Nephron (organoid): ENCODE measurements around the gene FLCN.

Experiments
- H3K27ac Mint-ChIP-seq, 3 experiments: 2 replicates each; pipeline ENCODE4 v1.8.0; 2020; ENCODE audit warnings: mixed read lengths in 3 of 3, mild to moderate bottlenecking in 2 of 3, moderate library complexity in 1 of 3
- H3K27me3 Mint-ChIP-seq: 2 replicates; pipeline ENCODE4 v1.8.0; 2021; ENCODE audit warnings: low read depth, mild to moderate bottlenecking, moderate library complexity, mixed read lengths
- H3K36me3 Mint-ChIP-seq: 2 replicates; pipeline ENCODE4 v1.8.0; 2020; ENCODE audit warnings: low read depth, mixed read lengths
- H3K4me1 Mint-ChIP-seq: 2 replicates; pipeline ENCODE4 v1.8.0; 2020; ENCODE audit warnings: mixed read lengths
- H3K4me3 Mint-ChIP-seq, 3 experiments: 2 replicates each; pipeline ENCODE4 v1.8.0; 2020; ENCODE audit warnings: mild to moderate bottlenecking in 3 of 3, mixed read lengths in 3 of 3, moderate library complexity in 2 of 3
- H3K9me3 Mint-ChIP-seq: 2 replicates; pipeline ENCODE4 v1.8.0; 2020; ENCODE audit warnings: mixed read lengths
- TF ChIP-seq, protein P1 (sequence below), 3 experiments: fragments of 200-600 bp; sonication (generic); IDR thresholded peaks; one replicate each; pipeline ENCODE4 v1.5.0; 2021; ENCODE audit warnings: antibody characterized with exemption in 3 of 3; ENCODE audit not compliant: unreplicated experiment in 3 of 3

The FLCN gene

DNA sequence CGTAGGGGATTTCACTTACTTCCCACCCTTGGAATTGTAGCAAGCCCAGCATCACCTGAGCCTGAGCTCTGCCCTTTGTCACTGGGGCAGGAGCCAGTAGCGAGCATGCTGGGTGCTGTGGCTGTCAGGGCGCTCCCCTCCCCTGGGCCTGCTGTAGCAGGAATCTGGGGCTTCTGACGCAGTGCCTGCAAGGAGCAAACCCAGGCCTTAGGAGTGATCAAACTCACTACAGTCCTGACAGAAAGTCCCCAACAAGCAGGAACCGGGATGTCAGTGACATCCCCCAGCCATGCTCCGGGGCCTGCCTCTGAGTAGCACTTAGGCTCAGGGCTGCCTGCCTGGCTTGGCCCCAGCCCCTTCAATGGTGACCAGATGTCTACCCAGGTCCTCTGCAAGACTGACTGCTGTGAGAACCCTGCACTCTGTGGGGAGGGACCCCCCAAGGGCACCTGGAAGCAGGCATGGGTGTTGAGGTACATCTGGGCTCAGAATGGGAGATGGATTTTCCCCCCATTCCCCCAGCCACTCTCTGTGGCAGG lies 54.3 kb downstream of the FLCN start:
- Mint-ChIP-seq H3K27me3 (no peaks in the 10 kb centered on the region), H3K36me3 (peaks cover 50% of the 10 kb centered on the region), H3K4me1 (peaks cover 39% of the 10 kb centered on the region), H3K9me3 (no peaks in the 10 kb centered on the region), H3K4me3 (no peak overlapping the region), H3K27ac (peak overlapping the region in 2 of 3 experiments; percentile 98 to 99)
- TF ChIP-seq, protein P1, sequence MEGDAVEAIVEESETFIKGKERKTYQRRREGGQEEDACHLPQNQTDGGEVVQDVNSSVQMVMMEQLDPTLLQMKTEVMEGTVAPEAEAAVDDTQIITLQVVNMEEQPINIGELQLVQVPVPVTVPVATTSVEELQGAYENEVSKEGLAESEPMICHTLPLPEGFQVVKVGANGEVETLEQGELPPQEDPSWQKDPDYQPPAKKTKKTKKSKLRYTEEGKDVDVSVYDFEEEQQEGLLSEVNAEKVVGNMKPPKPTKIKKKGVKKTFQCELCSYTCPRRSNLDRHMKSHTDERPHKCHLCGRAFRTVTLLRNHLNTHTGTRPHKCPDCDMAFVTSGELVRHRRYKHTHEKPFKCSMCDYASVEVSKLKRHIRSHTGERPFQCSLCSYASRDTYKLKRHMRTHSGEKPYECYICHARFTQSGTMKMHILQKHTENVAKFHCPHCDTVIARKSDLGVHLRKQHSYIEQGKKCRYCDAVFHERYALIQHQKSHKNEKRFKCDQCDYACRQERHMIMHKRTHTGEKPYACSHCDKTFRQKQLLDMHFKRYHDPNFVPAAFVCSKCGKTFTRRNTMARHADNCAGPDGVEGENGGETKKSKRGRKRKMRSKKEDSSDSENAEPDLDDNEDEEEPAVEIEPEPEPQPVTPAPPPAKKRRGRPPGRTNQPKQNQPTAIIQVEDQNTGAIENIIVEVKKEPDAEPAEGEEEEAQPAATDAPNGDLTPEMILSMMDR (IDR thresholded peaks at IDR 0.05; ENCODE audit: unreplicated experiment in 3 of 3), result no peak

DNA sequence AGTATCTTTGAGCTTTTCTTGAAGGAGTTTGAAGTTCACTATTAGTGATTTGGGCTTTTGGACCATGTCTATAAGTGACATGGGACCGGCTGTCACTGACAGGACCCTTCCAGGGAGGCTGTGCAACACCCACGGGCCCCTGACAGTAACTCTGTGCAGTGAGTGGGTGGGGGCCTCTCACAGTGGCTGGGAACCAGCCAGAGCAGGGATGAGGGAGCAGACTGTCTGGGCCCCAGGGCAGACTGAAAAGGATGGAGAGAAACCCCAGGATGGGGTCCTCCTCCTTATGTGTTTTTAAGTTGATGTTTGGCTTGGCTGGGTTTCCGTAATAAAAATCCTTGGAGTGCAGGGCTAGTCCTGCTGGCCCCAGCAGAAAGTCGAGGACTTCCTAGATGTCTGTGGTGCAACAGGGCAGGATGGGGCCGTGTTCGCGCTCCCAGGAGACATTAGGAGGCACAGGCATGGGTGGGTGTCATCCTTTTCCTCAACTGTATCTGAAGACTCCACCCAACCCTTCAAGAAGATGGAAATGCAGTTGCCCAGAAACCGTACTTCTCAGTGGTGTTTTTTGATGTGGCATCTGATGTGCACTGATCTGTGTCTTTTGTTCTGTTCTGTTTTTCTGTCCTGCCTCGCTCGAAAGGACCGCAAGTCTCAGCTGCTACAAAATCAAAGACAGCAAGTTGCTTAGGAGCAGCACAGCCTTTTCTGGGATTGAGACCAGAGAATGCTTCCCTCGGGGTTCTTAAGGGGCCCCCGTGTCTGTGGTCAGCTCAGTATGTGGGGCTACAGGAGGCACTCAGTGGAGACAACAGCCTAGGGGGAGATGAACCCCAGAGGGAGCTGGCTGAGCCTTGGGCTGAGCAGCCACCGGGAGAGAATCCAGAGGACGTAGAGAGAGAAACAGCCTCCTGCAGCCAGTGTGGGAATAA lies 55.0 kb downstream of the FLCN start:
- peak overlapping the region; percentile 88 to 99 (median 98) for H3K27ac Mint-ChIP-seq
- TF ChIP-seq, protein P1 (IDR thresholded peaks at IDR 0.05; ENCODE audit: unreplicated experiment in 3 of 3), result no peak
- no peaks in the 10 kb centered on the region for H3K9me3 Mint-ChIP-seq
- H3K4me3 Mint-ChIP-seq, result peak overlapping the region in 2 of 3 experiments; percentile 16 to 58
- H3K4me1 Mint-ChIP-seq, result peaks cover 39% of the 10 kb centered on the region
- H3K36me3 Mint-ChIP-seq, result peaks cover 57% of the 10 kb centered on the region
- no peaks in the 10 kb centered on the region for H3K27me3 Mint-ChIP-seq

DNA sequence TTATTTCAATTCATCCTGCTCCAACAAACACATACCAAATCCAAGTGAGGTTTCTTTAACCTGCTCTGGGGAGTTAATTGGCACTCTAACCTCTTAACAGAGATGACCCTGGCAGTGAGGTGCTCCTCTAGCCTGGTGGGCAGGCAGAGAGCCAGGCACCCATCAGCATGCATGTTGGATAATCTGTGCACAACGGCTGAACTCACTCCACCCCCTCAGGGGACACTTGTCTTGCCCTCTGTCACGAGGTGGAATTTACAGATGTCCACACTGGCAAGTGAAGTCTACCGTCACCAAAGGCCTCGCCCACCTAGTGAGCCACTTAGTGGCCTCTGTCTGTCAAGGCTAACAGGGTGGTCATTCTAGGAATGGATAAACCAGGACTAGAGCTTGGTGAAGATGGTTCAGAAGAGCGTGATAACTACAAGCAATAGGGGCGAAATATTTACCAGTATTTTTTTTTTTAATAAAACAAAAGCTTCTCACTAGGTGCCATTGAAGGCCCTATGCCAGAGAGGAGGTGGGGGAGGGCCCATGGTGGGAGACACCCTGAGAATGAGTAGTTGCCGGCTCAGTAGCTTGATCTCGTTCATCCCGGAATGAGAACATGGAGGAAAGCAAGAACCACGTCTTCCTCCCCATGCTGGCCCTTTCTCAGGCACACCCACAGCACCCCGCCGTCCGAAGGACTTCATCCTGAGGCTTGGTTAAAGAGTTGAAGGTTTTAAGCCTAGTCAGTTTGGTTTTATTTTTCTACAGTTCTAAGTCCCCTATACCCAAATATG lies 56.0 kb downstream of the FLCN start:
- H3K36me3 Mint-ChIP-seq, result peaks cover 63% of the 10 kb centered on the region
- peaks cover 37% of the 10 kb centered on the region for H3K4me1 Mint-ChIP-seq
- peak overlapping the region; percentile 88 to 99 (median 98) for H3K27ac Mint-ChIP-seq
- no peak overlapping the region for H3K4me3 Mint-ChIP-seq
- H3K27me3 Mint-ChIP-seq, result no peaks in the 10 kb centered on the region
- TF ChIP-seq, protein P1 (IDR thresholded peaks at IDR 0.05; ENCODE audit: unreplicated experiment in 3 of 3), result no peak
- no peaks in the 10 kb centered on the region for H3K9me3 Mint-ChIP-seq

DNA sequence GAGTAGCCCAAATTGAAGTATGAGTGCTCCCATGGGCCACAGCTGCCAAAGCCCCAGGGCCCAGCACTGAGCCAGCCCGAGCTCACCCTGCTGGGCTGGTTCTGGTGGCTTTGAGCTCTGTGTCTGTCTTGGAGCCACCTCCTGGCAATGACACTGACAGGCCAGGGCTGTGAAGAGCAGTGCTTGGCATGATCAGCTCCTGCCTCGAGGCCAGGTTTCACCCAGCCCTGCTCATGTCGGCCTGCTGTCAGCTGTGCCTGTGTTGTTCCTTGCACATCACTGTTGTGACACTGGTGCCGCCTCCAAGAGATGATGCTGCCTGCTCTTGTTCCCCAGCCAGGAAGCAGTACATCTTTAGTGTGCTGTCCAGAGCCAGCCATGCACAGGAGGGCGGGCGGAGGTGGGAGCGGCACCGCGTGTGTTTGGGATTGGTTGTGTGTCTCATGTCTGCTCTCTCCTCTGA lies 56.8 kb downstream of the FLCN start:
- TF ChIP-seq, protein P1 (IDR thresholded peaks at IDR 0.05; ENCODE audit: unreplicated experiment in 3 of 3), result no peak
- no peaks in the 10 kb centered on the region for H3K9me3 Mint-ChIP-seq

DNA sequence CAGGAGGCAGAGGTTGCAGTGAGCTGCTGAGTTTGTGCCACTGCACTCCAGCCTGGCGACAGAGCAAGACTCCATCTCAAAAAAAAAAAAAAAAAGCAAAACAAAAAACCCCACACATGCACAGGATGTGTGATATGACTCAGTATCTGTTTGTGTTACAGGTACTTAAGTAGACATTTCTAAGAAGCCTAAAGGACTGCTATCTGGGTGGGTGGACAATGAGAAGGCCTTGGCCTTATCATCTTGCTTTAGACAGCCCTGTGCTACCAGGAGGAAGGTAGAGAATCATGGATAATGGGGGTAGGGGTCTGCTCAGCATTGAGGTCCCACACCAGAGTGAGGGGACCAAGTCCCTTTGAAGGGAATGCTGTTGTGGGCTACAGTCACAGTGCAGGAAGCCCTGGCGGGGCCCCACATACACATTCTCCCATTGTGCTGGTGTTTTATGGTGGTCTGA lies 57.6 kb downstream of the FLCN start:
- Mint-ChIP-seq H3K4me1 (peaks cover 32% of the 10 kb centered on the region), H3K9me3 (no peaks in the 10 kb centered on the region), H3K27me3 (no peaks in the 10 kb centered on the region), H3K36me3 (peaks cover 58% of the 10 kb centered on the region), H3K4me3 (peak overlapping the region in 1 of 3 experiments; percentile 16), H3K27ac (peak overlapping the region; percentile 66 to 96 (median 96))
- TF ChIP-seq, protein P1 (IDR thresholded peaks at IDR 0.05; ENCODE audit: unreplicated experiment in 3 of 3), result no peak

More for the DNA sequence above, 56.8 kb downstream of the FLCN start:
- Mint-ChIP-seq H3K36me3 (peaks cover 58% of the 10 kb centered on the region), H3K27me3 (no peaks in the 10 kb centered on the region), H3K27ac (peak overlapping the region in 2 of 3 experiments; percentile 98 to 99), H3K4me1 (peaks cover 32% of the 10 kb centered on the region), H3K4me3 (no peak overlapping the region)
